Prostate gland (tissue), 2 donors: Measurements from ENCODE around the gene GRID2.

Experiments
- CTCF ChIP-seq, 4 experiments: fragments of 200-600 bp in 2 of 4; fragments of 450-650 bp in 2 of 4; sonication (generic) in 2 of 4; IDR thresholded peaks; 1 replicate in 3 of 4; 2 replicates in 1 of 4; pipeline ENCODE4 v1.5.1; 2016 to 2019; ENCODE audit warnings: antibody characterized with exemption in 4 of 4, mild to moderate bottlenecking in 2 of 4, moderate library complexity in 2 of 4
- POLR2AphosphoS5 ChIP-seq: sonication (generic); formaldehyde crosslinking; IDR thresholded peaks from one replicate; pipeline ENCODE4 v1.6.1; 2017; ENCODE audit warnings: antibody characterized with exemption

- TF ChIP-seq CTCF (IDR thresholded peaks at IDR 0.05) = no peak
- TF ChIP-seq POLR2AphosphoS5 = no peak
These were observed 1145.0 kb downstream of the GRID2 start for GRCh38 chr4:93448691-93449293.
